Kidney capillary endothelial cell (primary cell): ENCODE data around the gene AGBL5.
"Not testable (repeated sequence)": the region's sequence is repeated elsewhere in the genome, so short reads cannot be mapped to it uniquely, and the experiment has no call there.

Source experiments
- DNase-seq: peaks from one replicate; pipeline ENCODE4 v3.0.0-alpha.2; 2018; ENCODE audit warnings: low spot score

The AGBL5 gene

DNA sequence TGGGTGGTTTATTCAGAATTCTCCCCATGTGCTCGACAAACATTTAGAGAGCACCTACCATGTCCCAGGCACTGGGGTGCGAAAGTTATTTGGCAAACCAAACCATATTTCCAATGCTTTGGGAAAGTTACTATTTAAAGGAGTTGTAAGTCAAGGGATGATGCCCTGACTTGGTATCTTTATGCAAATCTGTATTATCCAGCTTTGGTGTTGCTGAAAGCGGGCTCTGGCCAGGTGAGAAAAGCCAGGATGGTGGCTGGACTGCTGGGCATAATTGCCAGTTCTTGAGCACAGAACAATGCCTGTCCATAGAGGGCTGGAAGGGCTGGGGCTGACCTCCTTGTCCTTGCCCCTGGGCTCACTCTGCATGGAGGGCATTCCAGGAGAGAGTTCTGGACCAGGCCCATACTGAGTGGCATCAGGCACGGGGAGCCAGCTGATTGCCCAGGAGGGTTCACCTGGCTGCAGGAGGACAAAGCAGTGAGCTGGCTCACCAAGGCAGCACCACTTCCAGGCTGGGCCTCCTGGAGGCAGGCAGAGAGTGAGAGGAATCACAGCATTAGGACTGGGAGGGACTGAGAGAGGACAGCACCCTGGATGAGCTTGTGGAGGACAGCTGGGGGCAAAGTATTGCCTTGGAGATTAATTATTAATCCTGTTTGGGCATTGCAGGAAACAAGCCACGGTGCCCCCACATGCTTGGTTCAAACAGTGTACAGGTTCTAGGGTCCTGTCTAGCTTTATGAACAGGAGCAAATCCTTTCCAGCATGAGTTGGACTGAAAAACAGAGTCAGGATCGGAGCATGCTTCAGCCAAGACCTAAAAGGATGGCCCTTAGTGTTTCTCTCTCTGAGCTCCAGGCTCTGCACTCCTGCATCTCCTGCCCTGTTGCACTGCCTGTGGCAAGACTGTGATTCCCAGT lies 42.2 kb downstream of the AGBL5 start:
- no peak for DNase-seq

DNA sequence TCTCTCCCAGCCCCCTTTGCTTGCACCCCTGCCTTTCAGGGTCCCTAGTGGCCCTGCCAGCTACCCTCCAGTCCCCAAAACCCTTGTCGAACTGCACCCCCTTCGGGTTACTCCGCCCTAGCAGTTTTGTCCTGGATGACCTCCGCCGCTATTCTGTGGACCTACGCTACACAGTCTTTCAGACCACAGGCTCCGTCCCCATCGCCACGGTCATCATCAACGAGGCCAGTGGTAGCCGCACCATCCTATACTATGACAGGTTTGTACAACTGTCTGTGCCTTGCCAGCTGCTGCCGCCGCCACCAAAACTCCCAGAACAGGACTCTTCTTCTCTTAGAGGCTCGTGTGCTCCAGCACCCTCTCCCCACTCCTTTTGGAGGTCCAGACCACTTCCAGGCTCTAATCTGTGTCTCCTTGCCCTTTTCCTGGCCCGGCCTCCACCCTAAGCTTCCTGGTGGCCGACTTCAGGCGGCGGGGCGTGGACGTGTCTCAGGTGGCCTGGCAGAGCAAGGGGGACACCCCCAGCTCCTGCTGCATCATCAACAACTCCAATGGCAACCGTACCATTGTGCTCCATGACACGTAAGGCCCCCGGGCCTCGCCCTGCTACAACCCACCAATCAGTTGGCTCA lies 43.0 kb downstream of the AGBL5 start:
- DNase-seq, result no peak

DNA sequence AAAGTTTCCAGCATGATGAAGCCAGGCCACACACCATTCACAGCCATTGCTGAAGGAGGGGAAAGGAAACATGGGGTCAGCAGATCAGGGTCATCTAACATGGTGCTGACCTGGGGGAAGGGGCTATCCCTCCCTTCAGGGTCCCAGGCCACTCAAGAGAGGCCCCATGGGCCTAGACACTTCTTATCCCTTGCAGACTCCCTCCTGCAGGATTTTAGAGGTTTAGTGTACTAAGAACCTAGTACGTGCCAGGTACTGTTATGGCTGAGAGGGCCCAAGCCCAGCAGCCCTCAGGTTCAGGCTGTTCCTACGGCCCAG lies 43.9 kb downstream of the AGBL5 start:
- no peak for DNase-seq

DNA sequence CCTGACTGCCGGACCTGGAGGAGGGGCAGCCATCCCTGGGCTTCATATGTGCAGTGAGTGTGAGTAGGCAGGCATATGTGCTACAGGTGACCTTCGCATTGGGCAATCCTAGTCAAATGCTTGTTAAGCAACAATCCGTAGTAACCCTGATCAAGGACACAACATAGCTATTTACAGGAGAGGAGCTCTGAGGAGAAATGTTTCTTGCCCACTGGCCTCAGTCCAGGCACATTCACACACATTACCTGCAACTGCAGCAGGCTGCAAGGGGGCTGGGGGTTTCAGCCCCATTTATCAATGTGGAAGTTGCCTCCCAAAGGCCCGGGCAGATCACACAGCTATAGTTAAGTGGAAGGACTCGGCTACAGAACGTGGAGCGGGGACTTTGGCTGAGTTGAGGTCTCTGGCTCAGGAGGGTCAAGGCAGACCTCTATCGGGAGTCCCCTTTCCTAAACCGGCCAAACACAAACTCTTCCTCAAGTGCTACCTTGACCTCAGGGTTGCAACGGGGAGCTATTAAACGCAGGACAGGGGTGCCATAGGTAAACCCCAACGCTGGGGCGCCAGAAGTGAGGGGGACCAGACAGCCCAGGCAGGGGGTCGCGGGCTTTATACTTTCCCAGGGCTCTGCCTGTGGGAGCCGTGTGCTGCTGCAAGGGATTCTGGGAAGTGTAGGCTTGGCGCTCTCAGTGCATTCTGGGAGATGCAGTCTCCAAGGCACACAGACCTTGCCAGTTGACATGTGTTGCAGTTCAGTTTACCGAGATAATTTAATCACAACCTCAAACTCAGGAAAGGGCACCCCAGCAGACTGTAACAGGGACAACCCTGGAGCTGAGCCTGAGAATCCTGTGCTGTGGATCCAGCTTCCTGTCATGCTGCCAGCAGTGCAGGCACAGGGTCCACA lies 44.5 kb downstream of the AGBL5 start:
- no peak for DNase-seq

DNA sequence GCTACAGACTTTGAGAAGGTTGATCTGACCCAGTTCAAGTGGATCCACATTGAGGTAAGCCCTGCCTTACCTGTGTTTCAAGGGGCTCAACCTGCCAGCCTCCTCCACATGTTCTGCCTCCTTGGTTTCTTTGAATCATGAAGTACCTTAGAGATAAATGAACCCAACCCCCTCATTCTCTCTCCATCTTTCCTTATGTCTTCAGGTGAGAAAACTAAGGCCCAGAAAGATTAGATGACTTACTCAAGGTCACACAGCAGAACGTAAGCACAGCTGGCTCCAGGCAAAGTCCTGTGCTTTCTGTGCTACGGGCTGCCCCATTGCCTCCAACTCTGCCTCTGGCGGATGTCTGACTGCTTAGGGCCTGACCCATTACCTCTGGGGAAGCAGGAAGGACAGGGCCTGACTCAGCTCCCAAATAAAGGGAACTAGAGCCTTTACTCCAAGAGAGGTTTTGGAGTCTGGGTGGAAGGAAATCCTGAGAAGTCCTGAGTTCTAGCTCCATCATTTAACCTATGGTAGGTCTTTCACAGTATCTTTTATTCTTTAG lies 45.4 kb downstream of the AGBL5 start:
- DNase-seq, result no peak

DNA sequence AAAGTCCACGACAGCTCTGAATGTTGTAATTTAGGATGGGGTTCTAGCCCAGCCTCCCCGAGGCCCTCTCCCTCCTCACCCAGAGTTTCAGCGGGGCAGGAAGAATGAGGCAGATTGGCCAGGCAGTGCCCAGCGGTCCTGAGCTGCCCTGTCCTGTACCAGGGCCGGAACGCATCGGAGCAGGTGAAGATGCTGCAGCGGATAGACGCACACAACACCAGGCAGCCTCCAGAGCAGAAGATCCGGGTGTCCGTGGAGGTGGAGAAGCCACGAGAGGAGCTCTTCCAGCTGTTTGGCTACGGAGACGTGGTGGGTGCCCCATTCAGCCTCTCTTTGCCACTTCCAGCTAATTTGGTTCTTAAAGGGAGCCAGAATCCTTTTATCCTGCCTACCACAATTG lies 45.9 kb downstream of the AGBL5 start:
- DNase-seq, result no peak

DNA sequence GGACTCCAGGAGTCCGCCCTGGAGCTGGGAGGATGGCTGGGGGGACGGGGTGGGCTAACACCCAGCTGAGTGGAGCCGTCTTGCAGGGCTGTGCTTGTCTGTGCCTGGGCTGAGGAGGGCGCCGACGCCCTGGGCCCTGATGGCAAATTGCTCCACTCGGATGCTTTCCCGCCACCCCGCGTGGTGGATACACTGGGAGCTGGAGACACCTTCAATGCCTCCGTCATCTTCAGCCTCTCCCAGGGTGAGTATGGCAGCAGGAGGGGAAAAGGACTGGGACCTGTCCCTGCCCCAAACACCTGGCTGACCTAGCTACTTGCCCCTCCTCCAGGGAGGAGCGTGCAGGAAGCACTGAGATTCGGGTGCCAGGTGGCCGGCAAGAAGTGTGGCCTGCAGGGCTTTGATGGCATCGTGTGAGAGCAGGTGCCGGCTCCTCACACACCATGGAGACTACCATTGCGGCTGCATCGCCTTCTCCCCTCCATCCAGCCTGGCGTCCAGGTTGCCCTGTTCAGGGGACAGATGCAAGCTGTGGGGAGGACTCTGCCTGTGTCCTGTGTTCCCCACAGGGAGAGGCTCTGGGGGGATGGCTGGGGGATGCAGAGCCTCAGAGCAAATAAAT lies 48.0 kb downstream of the AGBL5 start:
- no peak for DNase-seq

DNA sequence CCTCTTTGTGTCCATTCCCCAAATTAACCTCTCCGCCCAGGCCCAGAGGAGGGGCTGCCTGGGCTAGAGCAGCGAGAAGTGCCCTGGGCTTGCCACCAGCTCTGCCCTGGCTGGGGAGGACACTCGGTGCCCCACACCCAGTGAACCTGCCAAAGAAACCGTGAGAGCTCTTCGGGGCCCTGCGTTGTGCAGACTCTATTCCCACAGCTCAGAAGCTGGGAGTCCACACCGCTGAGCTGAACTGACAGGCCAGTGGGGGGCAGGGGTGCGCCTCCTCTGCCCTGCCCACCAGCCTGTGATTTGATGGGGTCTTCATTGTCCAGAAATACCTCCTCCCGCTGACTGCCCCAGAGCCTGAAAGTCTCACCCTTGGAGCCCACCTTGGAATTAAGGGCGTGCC lies 48.6 kb downstream of the AGBL5 start:
- no peak for DNase-seq

DNA sequence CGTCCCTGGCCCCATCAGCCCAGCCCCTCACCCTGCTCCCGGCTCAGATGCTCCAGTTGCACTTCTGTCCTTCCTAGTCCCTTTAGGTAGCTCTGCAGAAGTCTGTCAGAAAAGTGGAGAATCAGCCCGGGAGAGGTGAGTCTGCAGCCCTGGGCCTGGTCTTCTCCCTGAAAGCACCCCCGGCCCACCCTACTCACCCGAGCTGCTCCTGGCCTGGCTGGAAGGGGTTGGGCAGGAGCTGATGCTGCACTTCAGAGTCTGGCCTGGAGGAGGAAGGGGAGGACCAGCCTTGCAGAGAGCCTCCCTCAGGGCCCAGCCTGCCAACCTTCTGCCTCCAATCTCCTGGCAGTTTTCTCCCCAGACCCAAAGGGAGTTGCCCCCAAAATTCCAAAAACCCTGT lies 50.9 kb downstream of the AGBL5 start:
- no peak for DNase-seq

DNA sequence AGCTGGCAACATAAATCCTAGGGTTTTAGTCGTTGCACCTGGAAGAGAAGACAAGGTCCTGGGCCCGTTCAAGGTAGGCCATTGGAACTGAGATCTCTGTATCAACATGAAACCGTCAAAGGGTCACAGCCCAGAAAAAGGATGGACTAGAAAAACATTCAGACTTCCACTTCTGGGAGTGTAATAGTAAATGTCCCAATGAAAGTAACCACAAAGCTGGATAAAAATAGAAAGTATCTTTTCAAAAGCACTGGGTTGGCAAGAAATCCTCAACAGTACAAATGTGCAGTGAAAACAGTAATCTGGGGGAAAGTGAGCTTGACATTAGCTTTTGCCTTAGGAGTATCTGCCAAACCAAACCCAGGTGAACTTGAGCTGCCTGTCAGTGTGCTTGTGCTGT lies 54.5 kb downstream of the AGBL5 start:
- no peak for DNase-seq

DNA sequence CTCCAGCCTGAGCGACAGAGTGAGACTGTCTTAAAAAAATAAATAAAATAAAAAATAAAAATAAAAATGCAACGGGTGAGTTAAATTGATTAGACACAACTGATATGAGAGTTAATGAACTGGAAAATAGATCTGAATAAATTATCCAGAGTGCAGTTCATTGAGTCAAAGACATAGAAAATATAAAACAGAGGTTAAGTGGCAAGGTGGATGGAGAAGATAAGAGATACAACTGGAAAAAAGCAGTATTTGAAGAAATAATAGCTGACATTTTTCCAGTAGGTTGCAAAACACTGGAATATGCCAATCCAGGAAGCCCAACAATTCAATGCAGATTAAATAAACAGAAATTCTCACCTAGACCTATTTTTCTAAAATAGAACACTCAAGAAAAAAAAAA lies 56.8 kb downstream of the AGBL5 start:
- no peak for DNase-seq

DNA sequence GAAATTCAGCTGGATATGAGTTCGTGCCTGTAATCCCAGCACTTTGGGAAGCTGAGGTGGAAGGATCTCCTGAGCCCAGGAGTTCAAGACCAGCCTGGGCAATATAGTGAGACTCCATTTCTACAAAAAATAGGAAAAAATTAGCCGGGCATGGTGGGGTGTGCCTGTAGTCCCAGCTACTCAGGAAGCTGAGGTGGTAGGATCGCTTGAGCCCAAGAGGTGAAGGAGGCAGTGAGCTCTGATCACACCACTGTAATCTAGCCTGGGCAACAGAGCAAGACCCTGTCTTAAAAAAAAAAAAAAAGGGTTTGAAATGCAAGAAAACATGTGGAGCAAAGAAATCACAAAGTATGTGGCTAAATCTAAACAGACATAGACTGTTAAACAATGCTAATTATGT lies 57.6 kb downstream of the AGBL5 start:
- DNase-seq, result no peak

DNA sequence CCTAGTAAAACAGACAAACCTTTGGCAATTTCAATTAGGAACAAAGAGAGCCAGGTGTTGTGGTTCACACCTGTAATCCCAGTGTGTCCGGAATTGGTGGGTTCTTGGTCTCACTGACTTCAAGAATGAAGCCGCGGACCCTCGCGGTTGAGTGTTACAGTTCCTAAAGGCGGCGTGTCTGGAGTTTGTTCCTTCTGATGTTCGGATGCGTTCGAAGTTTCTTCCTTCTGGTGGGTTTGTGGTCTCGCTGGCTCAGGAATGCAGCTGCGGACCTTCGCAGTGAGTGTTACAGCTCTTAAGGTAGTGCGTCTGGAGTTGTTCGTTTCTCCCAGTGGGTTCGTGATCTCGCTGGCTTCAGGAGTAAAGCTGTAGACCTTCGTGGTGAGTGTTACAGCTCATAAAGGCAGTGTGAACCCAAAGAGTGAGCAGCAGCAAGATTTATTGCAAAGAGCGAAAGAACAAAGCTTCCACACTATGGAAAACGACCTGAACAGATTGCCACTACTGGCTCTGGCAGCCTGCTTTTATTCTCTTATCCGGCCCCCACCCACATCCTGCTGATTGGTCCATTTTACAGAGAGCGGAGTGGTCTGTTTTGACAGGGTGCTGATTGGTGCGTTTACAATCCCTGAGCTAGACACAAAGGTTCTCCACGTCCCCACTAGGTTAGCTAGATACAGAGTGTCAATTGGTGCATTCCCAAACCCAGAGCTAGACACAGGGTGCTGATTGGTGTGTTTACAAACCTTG lies 59.3 kb downstream of the AGBL5 start:
- not testable (repeated sequence) for DNase-seq

DNA sequence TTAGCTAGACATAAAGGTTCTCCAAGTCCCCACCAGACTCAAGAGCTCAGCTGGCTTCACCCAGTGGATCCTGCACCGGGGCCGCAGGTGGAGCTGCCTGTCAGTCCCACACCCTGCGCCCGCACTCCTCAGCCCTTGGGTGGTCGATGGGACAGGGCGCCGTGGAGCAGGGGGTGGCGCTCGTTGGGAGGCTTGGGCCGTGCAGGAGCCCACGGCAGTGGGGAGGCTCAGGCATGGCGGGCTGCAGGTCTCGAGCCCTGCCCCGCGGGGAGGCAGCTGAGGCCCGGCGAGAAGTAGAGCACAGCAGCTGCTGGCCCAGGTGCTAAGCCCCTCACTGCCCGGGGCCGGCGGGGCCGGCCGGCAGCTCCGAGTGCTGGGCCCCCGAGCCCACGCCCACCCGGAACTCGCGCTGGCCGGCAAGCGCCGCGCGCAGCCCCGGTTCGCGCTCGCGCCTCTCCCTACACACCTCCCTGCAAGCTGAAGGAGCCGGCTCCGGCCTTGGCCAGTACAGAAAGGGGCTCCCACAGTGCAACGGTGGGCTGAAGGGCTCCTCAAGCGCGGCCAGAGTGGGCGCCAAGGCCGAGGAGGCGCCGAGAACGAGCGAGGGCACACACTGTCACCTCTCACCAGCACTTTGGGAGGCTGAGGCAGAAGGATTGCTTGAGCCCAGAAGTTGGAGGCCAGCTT lies 60.1 kb downstream of the AGBL5 start:
- not testable (repeated sequence) for DNase-seq

DNA sequence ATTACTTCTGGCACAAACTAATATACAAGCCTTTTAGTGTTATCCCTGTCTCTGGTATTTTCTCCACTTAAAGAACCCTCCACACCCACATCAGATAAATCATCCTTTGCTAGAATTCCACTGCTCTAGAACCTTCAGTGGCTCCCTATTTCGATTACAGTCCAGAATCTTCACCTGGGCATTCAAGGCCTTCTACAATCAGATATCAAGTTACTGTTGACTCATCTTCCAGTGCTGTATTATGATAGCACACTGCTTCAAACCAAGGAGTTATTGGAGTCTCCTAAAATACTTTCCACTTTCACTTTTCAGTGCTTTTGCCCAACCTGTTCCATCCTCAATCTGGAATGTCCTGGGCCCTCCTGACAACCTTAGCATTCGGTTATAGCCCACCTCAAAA lies 64.1 kb downstream of the AGBL5 start:
- DNase-seq, result no peak

DNA sequence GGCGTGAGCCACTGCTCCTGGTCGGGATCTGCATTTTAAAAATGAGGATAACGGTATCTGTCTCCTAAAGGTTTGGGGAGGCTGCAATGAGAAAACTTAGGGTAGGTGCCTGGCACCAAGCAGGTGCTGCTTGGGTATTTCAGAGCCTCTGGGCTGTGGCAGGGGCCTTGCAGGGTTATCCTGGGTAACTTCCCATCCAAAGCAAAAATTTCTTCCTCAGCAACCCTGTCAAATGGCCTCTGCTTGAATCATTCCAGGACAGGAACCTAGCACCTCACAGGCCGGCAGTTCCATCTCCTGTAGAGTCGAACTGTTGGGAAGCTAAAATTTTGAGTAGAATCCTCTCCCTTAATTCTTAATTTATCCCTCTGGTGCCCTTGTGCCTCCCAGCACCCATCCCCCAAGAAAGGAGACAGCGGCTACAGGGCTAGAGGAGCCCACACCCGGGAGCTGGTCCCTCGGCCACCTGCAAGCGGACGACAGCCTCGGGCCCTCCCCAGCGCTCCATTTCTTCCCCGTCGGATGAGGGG lies 66.6 kb downstream of the AGBL5 start:
- no peak for DNase-seq

DNA sequence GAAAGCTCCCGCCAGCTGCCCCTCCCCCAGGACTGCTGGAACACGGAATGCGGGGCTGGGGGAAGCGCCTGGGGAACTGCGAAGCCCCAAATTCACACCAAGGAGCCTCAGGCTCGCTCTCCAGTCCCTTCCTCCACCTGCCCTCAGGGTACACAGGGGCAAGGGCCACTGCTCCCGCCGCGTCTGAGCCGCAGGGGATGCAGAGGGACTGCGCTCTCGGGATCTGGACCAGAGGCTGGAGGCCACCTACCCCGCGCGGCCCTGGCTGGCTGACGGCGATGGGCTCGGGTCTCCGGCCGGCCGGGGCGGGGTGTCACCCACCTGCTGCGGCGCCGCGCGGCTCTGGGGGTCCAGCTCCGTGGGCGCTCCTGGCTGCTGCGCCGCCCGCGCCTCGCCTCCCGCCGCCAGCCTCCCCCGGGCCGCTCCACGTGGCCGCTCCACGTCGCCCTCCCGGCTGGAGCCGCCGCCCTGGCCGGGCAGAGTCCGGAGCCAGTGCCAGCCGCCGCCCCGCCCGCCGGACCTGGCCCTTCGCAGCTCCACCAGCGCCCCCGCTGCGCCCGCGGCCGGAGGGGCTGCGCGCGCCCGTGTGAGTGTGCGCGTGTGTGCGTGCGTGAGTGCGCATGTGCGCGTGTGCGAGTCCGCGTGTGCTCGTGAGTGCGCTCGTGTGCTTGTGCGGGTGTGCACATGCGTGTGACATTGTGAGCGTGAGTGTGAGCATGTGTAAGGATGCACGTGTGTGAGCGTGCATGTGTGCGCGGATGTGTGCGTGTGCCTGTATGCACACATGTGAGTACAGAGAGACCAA lies 67.3 kb downstream of the AGBL5 start, which contains the start of gene CGREF1:
Gene CGREF1 (minus strand): TSS at position 604 of the 805 bp plus-strand sequence. CDS start 14,762 bp downstream, outside the sequence.
- DNase-seq, result no peak

DNA sequence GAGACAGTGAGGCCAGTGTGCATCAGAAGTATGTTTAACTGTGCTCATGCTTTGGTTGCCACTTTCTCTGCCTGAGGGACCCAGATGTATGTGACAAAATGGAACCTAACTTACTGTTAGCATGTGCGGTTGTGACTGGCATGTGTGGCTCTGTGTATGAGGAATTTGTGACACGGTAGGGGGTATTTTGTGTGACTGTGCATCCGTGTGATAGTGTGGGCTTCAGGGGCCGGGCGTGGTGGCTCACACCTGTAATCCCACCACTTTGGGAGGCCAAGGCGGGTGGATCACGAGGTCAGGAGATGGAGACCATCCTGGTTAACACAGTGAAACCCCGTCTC lies 67.8 kb downstream of the AGBL5 start:
- not testable (repeated sequence) for DNase-seq
